Stimulated activated CD8-positive, alpha-beta memory T cell treated with anti-CD3 and anti-CD28 coated beads, Interleukin-4, amount 100 ng/mL, for 24 hours (primary cell): Measurements from ENCODE around the gene SPATS1.

Experiments used
- DNase-seq: peaks from one replicate; pipeline ENCODE4 v3.0.0-alpha.2; 2020; ENCODE audit warnings: low read depth

SPATS1 gene, protein sequence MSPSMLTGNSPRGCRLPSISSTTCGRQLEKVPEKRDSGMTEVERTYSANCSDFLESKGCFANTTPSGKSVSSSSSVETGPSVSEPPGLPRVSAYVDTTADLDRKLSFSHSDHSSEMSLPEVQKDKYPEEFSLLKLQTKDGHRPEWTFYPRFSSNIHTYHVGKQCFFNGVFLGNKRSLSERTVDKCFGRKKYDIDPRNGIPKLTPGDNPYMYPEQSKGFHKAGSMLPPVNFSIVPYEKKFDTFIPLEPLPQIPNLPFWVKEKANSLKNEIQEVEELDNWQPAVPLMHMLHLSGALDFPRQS

DNA sequence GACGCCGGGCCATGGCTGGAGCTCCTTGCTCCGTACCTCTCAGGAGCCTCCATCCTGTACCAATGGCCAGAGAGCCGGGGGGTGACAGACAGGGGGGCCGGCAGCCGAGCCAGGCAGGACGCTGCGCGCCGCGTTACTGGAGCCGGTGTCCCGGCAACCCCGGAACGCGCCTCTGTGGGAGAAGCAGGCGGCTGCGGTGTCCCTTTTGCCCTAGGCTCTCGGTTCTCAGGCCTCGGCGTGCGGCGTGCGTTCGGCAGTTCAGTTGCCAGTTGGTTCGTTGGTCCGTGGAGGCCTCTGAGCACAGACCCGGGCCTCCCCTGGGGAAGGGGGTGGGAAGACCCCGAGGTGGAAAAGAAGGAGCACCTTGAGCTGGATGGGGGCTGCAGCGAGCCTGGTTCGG, at the start of gene SPATS1:
Gene SPATS1 (plus strand): TSS at position 162 of the 400 bp plus-strand sequence. CDS start 446 bp downstream, outside the sequence.
- DNase-seq, result no peak

DNA sequence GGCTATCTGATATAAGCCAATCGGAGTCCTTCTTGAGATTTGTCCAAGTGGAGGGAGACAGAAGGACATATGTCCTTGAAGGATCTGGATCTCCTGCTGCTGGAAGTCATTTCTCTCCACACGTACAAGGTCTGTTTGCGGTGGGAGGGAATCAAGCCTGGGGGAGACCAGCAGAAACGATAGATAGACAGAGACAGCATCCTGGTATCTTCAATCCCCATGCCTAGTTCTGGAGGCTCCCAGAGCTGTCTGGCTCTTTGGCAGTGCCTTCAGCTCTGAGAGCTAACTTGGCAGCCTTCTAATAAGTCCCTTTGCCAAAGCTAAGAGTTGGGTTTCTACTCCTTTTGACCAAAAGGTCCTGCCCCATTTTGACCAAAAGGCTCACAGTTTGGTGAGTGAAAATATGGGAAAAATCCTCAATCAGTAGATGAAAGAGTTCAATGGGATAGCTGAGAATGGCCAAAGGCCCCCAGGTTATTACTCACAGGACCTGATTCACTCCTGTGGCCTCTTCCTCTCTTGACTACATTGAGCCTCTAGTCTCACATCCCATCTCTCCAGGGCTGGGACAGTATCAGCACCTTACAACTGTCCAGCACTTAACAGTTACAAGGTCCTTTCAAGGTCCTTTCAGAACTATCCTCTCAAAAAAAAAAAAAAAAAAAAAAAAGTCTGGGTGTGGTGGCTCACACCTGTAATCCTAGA, 49.6 kb upstream of the SPATS1 start:
- no peak for DNase-seq

- DNase-seq, result no peak
Measured at GRCh38 chr6:44294832-44295791, 47.3 kb upstream of the SPATS1 start.

GRCh38 chr6:44297063-44298038, 45.1 kb upstream of the SPATS1 start:
- peak; percentile 36 for DNase-seq

DNA sequence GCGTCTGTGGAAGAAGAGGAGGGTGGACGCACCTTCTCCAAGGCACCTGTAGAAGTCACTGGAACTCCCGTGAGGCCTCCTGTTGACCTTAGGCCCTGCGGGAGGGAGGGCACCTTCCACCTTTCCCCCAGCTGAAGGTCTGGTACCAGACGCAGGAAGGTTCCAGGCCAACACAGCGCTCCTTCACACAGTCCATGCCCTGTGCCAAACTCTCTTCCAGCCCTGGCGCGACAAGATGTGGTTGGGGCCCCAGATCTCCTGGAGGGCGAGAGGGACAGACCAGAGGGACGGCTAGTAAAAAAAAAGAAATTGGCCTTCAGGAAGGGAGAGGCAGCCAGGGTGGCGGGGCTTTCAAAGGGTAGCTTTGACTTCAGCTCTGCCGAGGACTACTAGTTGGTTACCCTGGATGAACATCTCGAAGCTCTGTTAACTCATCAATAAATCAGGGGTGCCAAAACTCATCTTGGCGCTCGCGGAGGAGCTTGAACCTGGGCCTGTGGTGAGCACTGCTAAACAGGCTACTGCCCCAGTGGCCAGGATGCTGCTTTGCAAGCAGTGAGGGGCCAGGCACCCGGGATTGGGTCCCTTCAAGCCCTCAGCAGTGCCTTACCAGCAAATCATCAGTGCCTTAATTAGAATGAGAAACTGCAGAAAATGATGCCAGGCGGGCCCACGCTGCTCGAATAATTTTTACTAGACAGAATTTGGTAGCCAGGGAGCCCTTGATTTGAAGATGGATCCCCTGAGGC, 44.2 kb upstream of the SPATS1 start:
- DNase-seq, result no peak

- DNase-seq, result no peak
Measured at GRCh38 chr6:44298864-44299263, 43.6 kb upstream of the SPATS1 start.

DNA sequence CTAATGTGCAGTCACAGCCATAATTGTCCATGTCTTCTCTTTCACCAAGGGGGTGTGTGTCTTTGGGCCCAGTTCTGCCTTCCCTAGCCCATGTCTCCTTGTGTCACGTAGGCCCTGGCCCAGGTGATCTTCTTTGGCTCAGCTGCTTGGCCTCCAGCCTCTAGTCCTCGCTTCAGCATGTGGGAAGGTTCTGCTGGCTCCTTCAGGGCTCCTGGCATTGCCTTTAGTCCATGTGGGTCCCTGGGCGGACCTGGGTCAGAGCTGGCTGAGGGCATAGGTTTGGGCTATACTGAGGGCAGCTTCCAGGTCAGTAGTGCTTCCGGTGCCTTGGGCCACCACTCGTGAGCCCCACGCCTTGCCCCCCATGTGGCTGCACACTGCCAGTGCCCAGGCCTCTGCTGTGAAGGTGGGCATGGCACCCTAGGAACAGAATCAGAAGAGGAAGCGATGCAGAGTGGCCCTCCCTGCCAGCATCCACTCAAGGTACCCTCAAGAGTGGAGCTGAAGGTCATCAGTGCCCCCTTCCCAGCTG, 42.1 kb upstream of the SPATS1 start:
- no peak for DNase-seq

- no peak for DNase-seq
Measured at GRCh38 chr6:44301106-44301505, 41.3 kb upstream of the SPATS1 start.

GRCh38 chr6:44301782-44302564, 40.5 kb upstream of the SPATS1 start:
- no peak for DNase-seq

DNA sequence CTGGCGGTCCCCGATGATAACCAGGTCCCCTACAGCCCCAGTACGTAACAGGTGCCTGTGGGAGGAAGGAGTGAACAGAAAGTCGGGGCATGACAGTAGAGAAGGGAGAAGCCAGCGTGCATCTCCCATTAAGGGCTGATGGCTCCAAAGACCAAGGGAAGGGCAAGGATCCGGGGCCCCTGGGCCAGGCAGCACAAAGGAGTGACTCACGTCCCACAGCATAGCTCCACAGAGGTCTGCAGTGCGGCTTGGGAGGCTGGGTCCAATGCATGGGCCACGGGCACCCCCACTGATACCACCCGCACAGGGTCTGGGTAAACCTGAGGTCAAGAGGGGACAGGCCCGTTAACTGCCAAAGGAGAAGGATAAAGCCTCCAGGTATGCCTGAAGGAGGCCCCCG, 39.6 kb upstream of the SPATS1 start:
- DNase-seq, result no peak

GRCh38 chr6:44303842-44304241, 38.6 kb upstream of the SPATS1 start:
- DNase-seq, result no peak

GRCh38 chr6:44304282-44305199, 37.9 kb upstream of the SPATS1 start:
- peak; percentile 24 for DNase-seq

DNA sequence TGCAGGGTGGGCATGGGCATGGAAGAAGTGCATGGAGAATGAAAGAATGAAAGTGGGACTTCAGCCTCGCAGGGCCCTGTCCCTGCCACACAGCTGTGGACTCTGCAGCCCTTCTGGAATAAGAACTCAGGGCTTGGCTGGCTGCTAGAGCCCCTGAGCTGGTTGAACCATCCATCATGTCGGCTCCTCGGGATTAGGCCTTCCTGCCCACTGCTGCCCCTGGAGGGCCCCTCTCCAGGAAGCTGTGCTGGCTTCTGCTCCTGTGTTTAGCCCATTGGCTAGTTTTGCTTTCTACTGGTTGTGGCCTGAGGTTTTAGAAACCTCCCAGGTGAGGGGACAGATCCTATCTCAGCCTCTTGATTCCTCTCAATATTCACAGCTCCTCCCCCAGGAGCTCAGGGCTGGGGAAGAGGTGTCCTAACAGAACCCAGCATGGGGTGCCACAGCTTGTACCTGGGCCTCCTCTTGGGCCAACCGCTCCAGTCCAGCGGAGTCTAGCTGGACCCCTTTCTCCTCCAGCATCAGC, 37.2 kb upstream of the SPATS1 start:
- no peak for DNase-seq

- DNase-seq, result no peak
Measured at GRCh38 chr6:44306710-44307109, 35.7 kb upstream of the SPATS1 start.

- no peak for DNase-seq
Measured at GRCh38 chr6:44307217-44307616, 35.2 kb upstream of the SPATS1 start.

DNA sequence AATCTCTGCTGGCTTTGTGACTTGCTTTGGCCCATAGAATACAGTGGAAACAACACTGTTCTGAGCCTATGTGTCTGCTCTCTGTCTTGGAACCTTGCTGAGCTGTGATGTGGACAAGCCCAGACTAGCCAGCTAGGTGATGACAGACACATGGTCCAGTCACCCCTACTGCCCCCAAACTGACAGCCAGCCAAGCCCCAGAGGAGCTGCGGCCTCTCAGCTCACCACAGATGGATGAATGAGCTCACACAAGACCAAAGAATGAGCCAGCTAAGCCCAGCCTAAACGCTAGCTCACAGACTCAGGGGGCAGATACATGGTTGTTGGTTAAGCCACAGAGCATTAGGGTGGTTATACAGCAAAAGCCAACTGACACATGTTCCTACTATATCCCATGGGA, 33.4 kb upstream of the SPATS1 start:
- DNase-seq, result no peak

DNA sequence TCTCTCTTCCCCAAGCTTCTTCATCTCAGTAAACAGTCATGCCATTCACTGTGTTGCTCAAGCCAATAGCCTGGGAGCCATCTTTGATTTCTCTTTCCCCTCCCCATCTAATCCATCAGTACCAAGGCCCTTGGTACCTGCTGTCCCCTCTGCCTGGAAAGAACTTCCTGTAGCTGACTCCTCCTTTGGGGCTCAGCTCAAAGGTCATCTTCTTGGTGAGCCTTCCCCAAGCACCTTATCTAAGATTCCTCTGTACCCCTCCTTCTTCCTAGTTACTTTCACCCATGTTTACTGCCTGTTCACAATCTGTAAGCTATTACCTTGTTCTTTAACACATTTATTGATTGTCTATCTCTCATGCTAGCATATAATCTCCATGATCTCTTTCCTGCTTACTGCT, 32.8 kb upstream of the SPATS1 start:
- no peak for DNase-seq

DNA sequence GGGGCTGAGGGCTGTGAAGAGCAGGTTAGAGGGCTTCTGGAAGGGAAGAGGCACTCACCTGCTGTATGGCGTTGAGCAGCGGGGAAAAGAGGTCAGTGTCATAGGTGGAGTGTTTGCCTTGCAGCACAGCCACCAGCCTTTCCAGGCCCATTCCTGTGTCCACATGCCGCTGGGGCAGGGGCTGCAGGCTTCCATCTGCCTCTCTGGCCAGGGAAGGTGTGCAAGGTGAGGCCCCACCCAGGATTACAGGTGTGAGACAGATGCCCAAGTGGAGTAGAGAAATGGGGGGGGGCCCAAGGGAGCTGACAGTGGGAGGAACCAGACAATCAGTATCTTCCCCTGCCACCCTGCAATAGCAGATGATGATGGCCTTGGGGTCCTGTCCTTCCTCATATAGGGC, 32.2 kb upstream of the SPATS1 start:
- DNase-seq, result no peak
